DOHH2 (cell line): Measurements from ENCODE around the gene NKD1.

Source experiments
- CTCF ChIP-seq: fragments of 200-600 bp; sonication (generic); IDR thresholded peaks from one replicate; pipeline ENCODE4 v1.5.1; 2014; ENCODE audit warnings: antibody characterized with exemption, mild to moderate bottlenecking, low read depth, low read length; ENCODE audit not compliant: poor library complexity, severe bottlenecking
- EZH2phosphoT487 ChIP-seq: fragments of 200-600 bp; sonication (generic); IDR thresholded peaks from 2 replicates; pipeline ENCODE4 v1.6.1; 2017; ENCODE audit warnings: borderline replicate concordance, mild to moderate bottlenecking, antibody characterized with exemption, low read length, moderate library complexity, mixed read lengths

GRCh38 chr16:50570354-50570753 is 22.2 kb downstream of the NKD1 start:
- TF ChIP-seq CTCF (no peak), EZH2phosphoT487 (no peak)
